ENCODE results near the gene ZBTB16. TPM values are rescaled to one million over a fixed set of nuclear protein-coding genes. Genes with fewer than 3 reads are reported as not detected.
A peak's percentile ranks its signal among the peaks of the same experiment; 100 is the strongest.

Gene ZBTB16
- total and polyA plus RNA-seq, 2 of the 4 experiments (the other 2 are of a cell fraction) = not detected

DNA sequence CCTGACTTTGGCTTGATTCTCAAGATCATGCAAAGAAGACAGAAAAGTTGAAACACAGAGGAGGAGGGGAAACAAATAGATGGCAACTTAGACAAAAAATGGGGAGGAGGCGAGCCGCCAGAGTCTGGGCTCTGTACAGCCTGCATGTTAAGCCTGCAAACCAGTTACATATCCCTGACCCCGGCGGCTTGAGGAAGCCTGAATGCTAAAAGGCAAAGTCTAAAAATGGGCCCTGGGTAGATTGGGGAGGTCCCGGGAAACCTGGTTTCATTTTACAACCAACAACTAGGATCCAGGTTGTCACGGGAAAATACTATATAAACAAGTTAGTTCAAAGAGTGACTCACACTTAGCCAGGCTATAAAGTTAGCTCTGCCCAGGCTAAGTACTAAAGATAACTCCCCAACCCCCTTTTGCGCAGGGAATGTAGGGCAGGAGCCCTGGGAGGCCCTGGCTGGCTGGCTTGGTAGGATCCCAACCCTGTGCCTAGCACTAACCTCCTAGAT is 18.8 kb upstream of the ZBTB16 start:
- Histone ChIP-seq H3K27ac (ENCODE audit: insufficient read depth, low read length) (no peak overlapping the region), H3K4me1 (ENCODE audit: control insufficient read depth, insufficient read depth, low read length) (no peaks in the 10 kb centered on the region), H3K23ac (ENCODE audit: low read depth, low read length) (no peak overlapping the region), H3K9me3 (ENCODE audit: control insufficient read depth, insufficient read depth, low read length) (no peaks in the 10 kb centered on the region), H4K8ac (ENCODE audit: low read depth in 2 of 2, low read length in 2 of 2) (no peak overlapping the region), H3K9me1 (ENCODE audit: insufficient read depth, low read length) (no peaks in the 10 kb centered on the region), H2BK5ac (ENCODE audit: low read depth, low read length, poor library complexity, severe bottlenecking) (no peak overlapping the region), H2BK20ac (ENCODE audit: low read depth, low read length) (no peak overlapping the region), H4K5ac (ENCODE audit: low read depth, low read length) (no peak overlapping the region), H2BK15ac (ENCODE audit: low read depth, low read length) (no peak overlapping the region), H3K14ac (replicated peaks; ENCODE audit: low read depth, low read length) (no peak overlapping the region), H3K79me1 (ENCODE audit: low read depth in 1 of 2, low read length in 2 of 2) (no peaks in the 10 kb centered on the region), H3K9ac (ENCODE audit: low read depth, low read length) (no peak overlapping the region), H3K4ac (ENCODE audit: low read depth, low read length) (no peak overlapping the region), H3K56ac (ENCODE audit: extremely low read depth, insufficient read depth, low read length) (no peak overlapping the region), H3K36me3 (ENCODE audit: control insufficient read depth, insufficient read depth, low read length) (no peaks in the 10 kb centered on the region), H3K27me3 (ENCODE audit: control insufficient read depth, insufficient read depth, low read length) (peaks cover 3% of the 10 kb centered on the region; the same call in 1 of the 2 replicates), H2AFZ (replicated peaks; ENCODE audit: low read length, poor library complexity) (no peak overlapping the region), H2AK9ac (replicated peaks; ENCODE audit: low read depth, low read length, poor library complexity) (no peak overlapping the region), H3K18ac (ENCODE audit: low read depth, low read length) (no peak overlapping the region), H3K4me2 (ENCODE audit: low read depth, low read length) (no peak overlapping the region), H4K91ac (ENCODE audit: insufficient read depth, low read depth, low read length) (no peak overlapping the region), H2AK5ac (ENCODE audit: low read depth, low read length) (no peak overlapping the region), H3K4me3 (ENCODE audit: insufficient read depth, low read depth, low read length) (no peak overlapping the region), H4K20me1 (ENCODE audit: insufficient read depth, low read length) (no peaks in the 10 kb centered on the region), H2BK120ac (ENCODE audit: low read depth, low read length) (no peak overlapping the region)
- BruUV-seq (replicated peaks) = no TSS peak
- dilution Hi-C loops (cut with HindIII; ENCODE audit: low sequenced_read_pairs, unreplicated experiment) = no loop called here
- ATAC-seq (ENCODE audit: low read depth) (no peak), DNase-seq (peak; percentile 31)
- intact Hi-C loops (cut with micrococcal nuclease) = no loop called here
- TF ChIP-seq MAZ (IDR thresholded peaks at IDR 0.05; ENCODE audit: borderline replicate concordance, low read depth, low read length) = no peak
- TF ChIP-seq SMC3 (IDR thresholded peaks at IDR 0.05; ENCODE audit: low read depth, low read length) = no peak
- TF ChIP-seq, protein P1, sequence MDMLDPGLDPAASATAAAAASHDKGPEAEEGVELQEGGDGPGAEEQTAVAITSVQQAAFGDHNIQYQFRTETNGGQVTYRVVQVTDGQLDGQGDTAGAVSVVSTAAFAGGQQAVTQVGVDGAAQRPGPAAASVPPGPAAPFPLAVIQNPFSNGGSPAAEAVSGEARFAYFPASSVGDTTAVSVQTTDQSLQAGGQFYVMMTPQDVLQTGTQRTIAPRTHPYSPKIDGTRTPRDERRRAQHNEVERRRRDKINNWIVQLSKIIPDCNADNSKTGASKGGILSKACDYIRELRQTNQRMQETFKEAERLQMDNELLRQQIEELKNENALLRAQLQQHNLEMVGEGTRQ (IDR thresholded peaks at IDR 0.05; ENCODE audit: low read depth, low read length) = no peak
- no peak for TF ChIP-seq MAFK (IDR thresholded peaks at IDR 0.05; ENCODE audit: low read depth, low read length)
- no peak for TF ChIP-seq NFE2L2 (IDR thresholded peaks at IDR 0.05; ENCODE audit: low read depth, low read length)
- POLR2A ChIA-PET (ENCODE audit: unreplicated experiment) = no interaction called here
- WGBS, 2 experiments (ENCODE audit: extremely low coverage in 2 of 2, insufficient read length in 1 of 2) = no CpG with 5 or more reads among the region's 7 CpGs
- CTCF ChIA-PET = interaction anchor here (0.7 kb wide), 1 partner anchor 108 kb away, joined by 5 read pairs; no protein-coding TSS in a partner anchor
- in situ Hi-C loops (cut with MboI; ENCODE audit: low sequenced_read_pairs) = no loop called here

Measured in IMR-90 (cell line).